Lung (tissue), 12 donors: Measurements from ENCODE around the gene GPC6. TPM values are rescaled to one million over a fixed set of nuclear protein-coding genes. Genes with fewer than 3 reads are reported as not detected.

Experiments used
- ATAC-seq: fragments of 200-7000 bp; cut with Tn5 transposase; one replicate; pipeline ENCODE4 v1.9.1; 2020; ENCODE audit warnings: moderate number of reproducible peaks; ENCODE audit not compliant: insufficient read depth, low FRiP score
- DNase-seq, 3 donors: peaks; one replicate each; pipeline ENCODE4 v3.0.0-alpha.2; 2013 to 2017
- H3K27ac ChIP-seq, 2 donors: one replicate each; pipeline ENCODE4 v1.5.1; 2013; ENCODE audit warnings: mild to moderate bottlenecking in 2 of 2, moderate library complexity in 2 of 2, control low read depth in 1 of 2, inconsistent platforms in 1 of 2, low read depth in 1 of 2, low read length in 1 of 2
- H3K27me3 ChIP-seq, 3 donors: one replicate each; pipeline ENCODE4 v1.5.1; 2013; ENCODE audit warnings: low read length in 2 of 3; ENCODE audit not compliant: control insufficient read depth in 3 of 3, insufficient read depth in 3 of 3
- H3K36me3 ChIP-seq, 4 donors: one replicate each; pipeline ENCODE4 v1.5.1; 2013; ENCODE audit warnings: low read length in 4 of 4, mild to moderate bottlenecking in 1 of 4, moderate library complexity in 1 of 4; ENCODE audit not compliant: control insufficient read depth in 4 of 4, insufficient read depth in 4 of 4
- H3K4me1 ChIP-seq, 5 donors: one replicate each; pipeline ENCODE4 v1.5.1; 2013; ENCODE audit warnings: low read length in 5 of 5, mild to moderate bottlenecking in 2 of 5, moderate library complexity in 1 of 5; ENCODE audit not compliant: control insufficient read depth in 5 of 5, insufficient read depth in 5 of 5
- H3K4me3 ChIP-seq: one replicate; pipeline ENCODE4 v1.5.1; 2013; ENCODE audit warnings: mild to moderate bottlenecking, control low read depth, moderate library complexity
- H3K9ac ChIP-seq, 2 donors: one replicate each; pipeline ENCODE4 v1.5.1; 2013; ENCODE audit warnings: low read length in 2 of 2, control low read depth in 1 of 2; ENCODE audit not compliant: insufficient read depth in 1 of 2
- H3K9me3 ChIP-seq, 4 donors: one replicate each; pipeline ENCODE4 v1.5.1; 2013; ENCODE audit warnings: low read length in 3 of 4, mild to moderate bottlenecking in 1 of 4, moderate library complexity in 1 of 4; ENCODE audit not compliant: control insufficient read depth in 4 of 4, insufficient read depth in 3 of 4
- CTCF ChIP-seq: IDR thresholded peaks from 2 replicates; pipeline ENCODE4 v1.5.1; 2012; ENCODE audit warnings: mild to moderate bottlenecking; ENCODE audit errors: control extremely low read depth, extremely low read depth
- WGBS, 2 donors: extraction: QIAGEN DNeasy Blood & Tissue Kit; methylation state at CpG; one replicate each; pipeline ENCODE4 v1.1.7; 2013; 5-methylcytosine and 5-hydroxymethylcytosine counted together
- polyA plus RNA-seq, 2 donors: library from polyadenylated mRNA; stranded (reverse); fragments of 200-250 nt; gene quantifications; one replicate each; pipeline ENCODE4 v1.2.1, GENCODE V29; 2013
- total RNA-seq, 2 donors: library from RNA; depleted of rRNA in 1 of 2; stranded (reverse); fragments of >200 nt in 1 of 2; gene quantifications; one replicate each; pipeline ENCODE4 v1.2.1, GENCODE V29; 2014 to 2021
- donor health status: control.
- donor health status: control.
- donor health status: Bipolar disorder and iron deficiency.
- donor health status: healthy.
- donor health status: DM: yes; HTN: yes; CAD: no.

Gene GPC6
- total and polyA plus RNA-seq, 4 donors: 0.45 to 31.4 (median 4.8) TPM

- Histone ChIP-seq H3K27ac (no peak overlapping the region), H3K9me3 (no peaks in the 10 kb centered on the region), H3K27me3 (no peaks in the 10 kb centered on the region), H3K9ac (no peak overlapping the region), H3K4me1 (no peaks in the 10 kb centered on the region), H3K36me3 (no peaks in the 10 kb centered on the region), H3K4me3 (no peak overlapping the region)
- no peak for TF ChIP-seq CTCF
- ATAC-seq (no peak), DNase-seq (no peak)
- WGBS, 2 donors: 60 to 62% methylated on average over 2 of the region's 2 CpGs
These were observed 570.9 kb downstream of the GPC6 start for GRCh38 chr13:93797463-93797862.

- Histone ChIP-seq H3K36me3 (no peaks in the 10 kb centered on the region), H3K4me3 (no peak overlapping the region), H3K9me3 (no peaks in the 10 kb centered on the region), H3K27me3 (no peaks in the 10 kb centered on the region), H3K27ac (no peak overlapping the region), H3K9ac (no peak overlapping the region), H3K4me1 (no peaks in the 10 kb centered on the region)
- no peak for DNase-seq
- WGBS, 2 donors: 89% methylated on average over 3 of the region's 3 CpGs
- ATAC-seq: no peak
- no peak for TF ChIP-seq CTCF
These were observed 573.7 kb downstream of the GPC6 start for GRCh38 chr13:93800342-93800741.

GRCh38 chr13:93805736-93806135 is 579.1 kb downstream of the GPC6 start:
- TF ChIP-seq CTCF: no peak
- no peak for DNase-seq
- Histone ChIP-seq H3K4me3 (no peak overlapping the region), H3K4me1 (no peaks in the 10 kb centered on the region), H3K27ac (no peak overlapping the region), H3K9me3 (no peaks in the 10 kb centered on the region), H3K27me3 (no peaks in the 10 kb centered on the region), H3K36me3 (no peaks in the 10 kb centered on the region), H3K9ac (no peak overlapping the region)
- 80 to 92% methylated on average over 2 of the region's 2 CpGs for WGBS, 2 donors
- ATAC-seq: no peak

GRCh38 chr13:93806861-93807260 is 580.3 kb downstream of the GPC6 start:
- ATAC-seq (no peak), DNase-seq (no peak)
- 32 to 54% methylated on average over 1 of the region's 1 CpG for WGBS, 2 donors
- Histone ChIP-seq H3K36me3 (no peaks in the 10 kb centered on the region), H3K27ac (no peak overlapping the region), H3K4me1 (no peaks in the 10 kb centered on the region), H3K9ac (no peak overlapping the region), H3K9me3 (no peaks in the 10 kb centered on the region), H3K4me3 (no peak overlapping the region), H3K27me3 (no peaks in the 10 kb centered on the region)
- TF ChIP-seq CTCF: no peak
